CD4-positive, alpha-beta T cell (primary cell): Measurements from ENCODE around the gene TMEM63C. TPM values are rescaled to one million over a fixed set of nuclear protein-coding genes. Genes with fewer than 3 reads are reported as not detected.

Experiments used
- ATAC-seq: fragments of 200-7000 bp; cut with Tn5 transposase; one replicate; pipeline ENCODE4 v1.10.0; 2022; ENCODE audit warnings: mild to moderate bottlenecking; ENCODE audit not compliant: poor library complexity
- CTCF ChIA-PET: fragments of 350-600 bp; sonication (Branson Sonifier 250); formaldehyde crosslinking; loops from one replicate; lab custom pipeline; 2021; ENCODE audit warnings: antibody characterized with exemption, inconsistent platforms; lab: Charles Lee
- POLR2A ChIA-PET: fragments of 350-600 bp; sonication (Branson Sonifier 250); formaldehyde crosslinking; loops from one replicate; lab custom pipeline; 2021; ENCODE audit warnings: antibody characterized with exemption, inconsistent platforms; lab: Charles Lee
- DNase-seq, 14 experiments: peaks; one replicate each; pipeline ENCODE4 v3.0.0-alpha.2; 2013 to 2020; ENCODE audit warnings: mixed read lengths in 2 of 14
- H3K27ac ChIP-seq, 2 donors: one replicate each; pipeline versions ENCODE4 v1.5.1 to v1.7.0; 2013; ENCODE audit warnings: low read length in 2 of 2, low read depth in 1 of 2, mild to moderate bottlenecking in 1 of 2
- H3K27me3 ChIP-seq, 2 experiments: 1 replicate in 1 of 2; 2 replicates in 1 of 2; pipeline versions ENCODE4 v1.6.1 to v1.7.0; 2013; ENCODE audit warnings: low read length in 2 of 2, control low read depth in 1 of 2, mild to moderate bottlenecking in 1 of 2, moderate library complexity in 1 of 2; ENCODE audit not compliant: insufficient read depth in 2 of 2, control insufficient read depth in 1 of 2
- H3K36me3 ChIP-seq: one replicate; pipeline ENCODE4 v1.6.1; 2013; ENCODE audit warnings: low read length, control low read depth; ENCODE audit not compliant: insufficient read depth
- H3K4me1 ChIP-seq: one replicate; pipeline ENCODE4 v1.6.1; 2013; ENCODE audit warnings: low read length, control low read depth; ENCODE audit not compliant: insufficient read depth
- H3K4me3 ChIP-seq: one replicate; pipeline ENCODE4 v1.5.1; 2013; ENCODE audit warnings: mild to moderate bottlenecking, low read length, moderate library complexity
- H3K9me3 ChIP-seq, 2 experiments: 1 replicate in 1 of 2; 2 replicates in 1 of 2; pipeline versions ENCODE4 v1.6.1 to v1.7.0; 2013; ENCODE audit warnings: low read length in 2 of 2, mild to moderate bottlenecking in 2 of 2, control low read depth in 1 of 2, moderate library complexity in 1 of 2; ENCODE audit not compliant: control insufficient read depth in 1 of 2, insufficient read depth in 1 of 2
- H3K27ac Mint-ChIP-seq: one replicate; pipeline ENCODE4 v1.8.0; 2020; ENCODE audit warnings: mixed read lengths
- H3K27me3 Mint-ChIP-seq: one replicate; pipeline ENCODE4 v1.8.0; 2021; ENCODE audit warnings: mixed read lengths
- H3K36me3 Mint-ChIP-seq: one replicate; pipeline ENCODE4 v1.8.0; 2021; ENCODE audit warnings: low read depth, mixed read lengths
- H3K4me1 Mint-ChIP-seq: one replicate; pipeline ENCODE4 v1.8.0; 2021; ENCODE audit warnings: low read depth, mixed read lengths
- H3K4me3 Mint-ChIP-seq: one replicate; pipeline ENCODE4 v1.8.0; 2020; ENCODE audit warnings: mild to moderate bottlenecking, mixed read lengths
- H3K9me3 Mint-ChIP-seq: one replicate; pipeline ENCODE4 v1.8.0; 2020; ENCODE audit warnings: mixed read lengths
- CTCF ChIP-seq: fragments of 200-600 bp; IDR thresholded peaks from one replicate; pipeline ENCODE4 v1.8.0; 2022; ENCODE audit warnings: antibody characterized with exemption, mild to moderate bottlenecking
- intact Hi-C, 2 experiments: fragments of 100-400 bp; cut with DNase I in 1 of 2; cut with micrococcal nuclease in 1 of 2; formaldehyde crosslinking; loops; one replicate each; pipeline versions ENCODE4 v1.15.1 to v1.9.0; 2023 to 2025; cut with DNase I, micrococcal nuclease
- total RNA-seq, 174 experiments: library from RNA in 2 of 174; stranded (reverse) in 2 of 174; gene quantifications; one replicate each; pipeline ENCODE4 v1.2.3 and lab custom pipeline; 2021 to 2026

Gene TMEM63C
- total RNA-seq, 2 experiments from 2014 or later, result 0.58 to 0.89 TPM

DNA sequence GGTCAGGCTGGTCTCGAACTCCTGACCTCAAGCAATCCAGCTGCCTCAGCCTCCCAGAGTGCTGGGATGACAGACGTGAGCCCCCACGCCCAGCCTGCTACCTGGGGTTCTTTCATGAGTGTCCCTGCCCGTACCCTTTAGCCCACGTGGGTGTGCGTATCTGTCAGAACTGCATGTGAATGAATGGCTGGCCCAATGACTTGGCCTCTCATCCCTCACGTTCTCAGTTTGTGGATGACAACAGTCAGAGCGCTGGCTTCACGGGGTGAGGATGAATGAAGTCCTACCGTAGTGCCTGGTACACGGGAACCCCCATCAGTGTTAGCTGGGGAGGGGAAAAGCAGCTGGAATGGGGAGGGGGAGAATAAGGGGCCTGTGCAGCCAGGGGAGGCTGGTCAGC is 23.9 kb upstream of the TMEM63C start:
- H3K4me3 ChIP-seq, result no peak overlapping the region
- Mint-ChIP-seq H3K9me3 (no peaks in the 10 kb centered on the region), H3K27me3 (peaks cover 70% of the 10 kb centered on the region), H3K27ac (no peak overlapping the region), H3K36me3 (no peaks in the 10 kb centered on the region), H3K4me1 (no peaks in the 10 kb centered on the region), H3K4me3 (no peak overlapping the region)
- DNase-seq, result no peak
- no peak for TF ChIP-seq CTCF
- ATAC-seq, result no peak
- POLR2A ChIA-PET, result no interaction called here
- H3K9me3 ChIP-seq, result no peaks in the 10 kb centered on the region
- intact Hi-C loops, result loop anchor here in 1 of 2 experiments (10.0 kb wide), 1 partner anchor 1437 kb away; no protein-coding TSS in a partner anchor
- H3K4me1 ChIP-seq, result no peaks in the 10 kb centered on the region
- no peaks in the 10 kb centered on the region for H3K36me3 ChIP-seq
- peaks cover 29 to 59% of the 10 kb centered on the region in 2 experiments for H3K27me3 ChIP-seq
- CTCF ChIA-PET, result no interaction called here
- no peak overlapping the region for H3K27ac ChIP-seq

GRCh38 chr14:77158175-77158881 is 23.3 kb upstream of the TMEM63C start:
- no peak for TF ChIP-seq CTCF
- no peak overlapping the region for H3K4me3 ChIP-seq
- no peaks in the 10 kb centered on the region for H3K9me3 ChIP-seq
- H3K27ac Mint-ChIP-seq, result no peak overlapping the region
- H3K9me3 Mint-ChIP-seq, result no peaks in the 10 kb centered on the region
- no peak overlapping the region for H3K4me3 Mint-ChIP-seq
- H3K4me1 ChIP-seq, result no peaks in the 10 kb centered on the region
- intact Hi-C loops, result loop anchor here in 1 of 2 experiments (10.0 kb wide), 1 partner anchor 1436 kb away; no protein-coding TSS in a partner anchor
- H3K27ac ChIP-seq, result no peak overlapping the region
- H3K36me3 ChIP-seq, result no peaks in the 10 kb centered on the region
- CTCF ChIA-PET, result no interaction called here
- no peaks in the 10 kb centered on the region for H3K4me1 Mint-ChIP-seq
- H3K27me3 ChIP-seq, result peaks cover 24 to 56% of the 10 kb centered on the region in 2 experiments
- no peaks in the 10 kb centered on the region for H3K36me3 Mint-ChIP-seq
- no peak for ATAC-seq
- peaks cover 69% of the 10 kb centered on the region for H3K27me3 Mint-ChIP-seq
- POLR2A ChIA-PET, result no interaction called here
- no peak for DNase-seq

DNA sequence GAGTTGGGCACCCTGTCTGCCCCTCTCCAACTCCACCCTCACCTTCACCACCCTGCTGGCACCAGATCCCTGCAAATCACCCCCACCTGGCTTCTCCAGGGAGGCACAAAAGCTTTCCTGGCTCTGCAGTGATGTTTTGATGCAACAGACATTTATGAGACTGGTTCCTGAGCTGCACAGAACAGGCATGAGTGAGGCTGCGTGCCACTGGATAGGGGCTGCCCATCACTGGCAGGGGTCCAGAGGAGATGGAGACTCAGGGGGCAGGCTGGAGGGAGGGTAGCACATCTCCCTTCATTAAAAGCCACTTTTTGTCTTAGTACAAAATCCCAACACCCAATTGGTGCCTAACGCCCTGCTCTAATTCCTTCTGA is 22.7 kb upstream of the TMEM63C start:
- H3K27ac Mint-ChIP-seq, result no peak overlapping the region
- POLR2A ChIA-PET, result no interaction called here
- H3K9me3 Mint-ChIP-seq, result no peaks in the 10 kb centered on the region
- no peak overlapping the region for H3K27ac ChIP-seq
- H3K4me1 ChIP-seq, result no peaks in the 10 kb centered on the region
- no peaks in the 10 kb centered on the region for H3K4me1 Mint-ChIP-seq
- peaks cover 21 to 51% of the 10 kb centered on the region in 2 experiments for H3K27me3 ChIP-seq
- CTCF ChIA-PET, result no interaction called here
- H3K36me3 Mint-ChIP-seq, result no peaks in the 10 kb centered on the region
- H3K4me3 Mint-ChIP-seq, result no peak overlapping the region
- H3K4me3 ChIP-seq, result no peak overlapping the region
- DNase-seq (no peak), ATAC-seq (no peak)
- no peaks in the 10 kb centered on the region for H3K36me3 ChIP-seq
- intact Hi-C loops, result loop anchor here in 1 of 2 experiments (10.0 kb wide), 1 partner anchor 1436 kb away; no protein-coding TSS in a partner anchor
- H3K27me3 Mint-ChIP-seq, result peaks cover 66% of the 10 kb centered on the region
- no peaks in the 10 kb centered on the region for H3K9me3 ChIP-seq
- TF ChIP-seq CTCF, result no peak
